GM12801 (cell line): ENCODE results near the gene PBX4.

Experiments
- CTCF ChIP-seq: IDR thresholded peaks from one replicate; pipeline ENCODE4 v1.5.1; 2011; ENCODE audit warnings: control low read depth; ENCODE audit not compliant: insufficient read length; ENCODE audit errors: extremely low read depth

The PBX4 gene

GRCh38 chr19:19546751-19547162, 71.7 kb downstream of the PBX4 start:
- no peak for TF ChIP-seq CTCF

DNA sequence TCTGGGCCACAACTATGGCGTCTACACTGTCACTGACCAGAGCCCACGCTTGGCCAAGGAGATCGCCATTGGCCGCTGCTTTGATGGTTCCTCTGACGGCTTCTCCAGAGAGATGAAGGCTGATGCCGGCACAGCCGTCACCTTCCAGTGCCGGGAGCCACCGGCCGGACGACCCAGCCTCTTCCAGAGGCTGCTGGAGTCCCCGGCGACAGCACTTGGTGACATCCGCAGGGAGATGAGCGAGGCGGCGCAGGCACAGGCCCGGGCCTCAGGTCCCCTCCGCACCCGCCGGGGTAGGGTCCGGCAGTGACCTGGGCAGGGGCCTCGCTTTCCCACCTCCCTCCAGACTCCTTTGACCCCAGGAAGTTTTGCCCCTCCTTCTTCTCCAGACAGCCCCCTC, 72.8 kb downstream of the PBX4 start:
- no peak for TF ChIP-seq CTCF

- no peak for TF ChIP-seq CTCF
These were observed 73.4 kb downstream of the PBX4 start for GRCh38 chr19:19544954-19545591.

DNA sequence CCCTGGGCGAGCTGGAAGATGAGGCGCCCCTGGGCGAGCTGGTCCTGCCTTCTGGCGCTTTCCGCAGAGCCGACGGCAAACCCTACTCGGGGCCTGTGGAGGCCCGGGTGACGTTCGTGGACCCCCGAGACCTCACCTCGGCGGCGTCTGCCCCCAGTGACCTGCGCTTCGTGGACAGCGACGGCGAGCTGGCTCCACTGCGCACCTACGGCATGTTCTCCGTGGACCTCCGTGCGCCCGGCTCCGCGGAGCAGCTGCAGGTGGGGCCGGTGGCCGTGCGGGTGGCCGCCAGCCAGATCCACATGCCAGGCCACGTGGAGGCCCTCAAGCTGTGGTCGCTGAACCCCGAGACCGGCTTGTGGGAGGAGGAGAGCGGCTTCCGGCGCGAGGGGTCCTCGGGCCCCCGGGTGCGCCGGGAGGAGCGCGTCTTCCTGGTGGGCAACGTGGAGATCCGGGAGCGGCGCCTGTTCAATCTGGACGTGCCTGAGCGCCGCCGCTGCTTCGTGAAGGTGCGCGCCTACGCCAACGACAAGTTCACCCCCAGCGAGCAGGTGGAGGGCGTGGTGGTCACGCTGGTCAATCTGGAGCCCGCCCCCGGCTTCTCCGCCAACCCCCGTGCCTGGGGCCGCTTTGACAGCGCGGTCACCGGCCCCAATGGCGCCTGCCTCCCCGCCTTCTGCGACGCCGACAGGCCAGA, 74.1 kb downstream of the PBX4 start:
- no peak for TF ChIP-seq CTCF

DNA sequence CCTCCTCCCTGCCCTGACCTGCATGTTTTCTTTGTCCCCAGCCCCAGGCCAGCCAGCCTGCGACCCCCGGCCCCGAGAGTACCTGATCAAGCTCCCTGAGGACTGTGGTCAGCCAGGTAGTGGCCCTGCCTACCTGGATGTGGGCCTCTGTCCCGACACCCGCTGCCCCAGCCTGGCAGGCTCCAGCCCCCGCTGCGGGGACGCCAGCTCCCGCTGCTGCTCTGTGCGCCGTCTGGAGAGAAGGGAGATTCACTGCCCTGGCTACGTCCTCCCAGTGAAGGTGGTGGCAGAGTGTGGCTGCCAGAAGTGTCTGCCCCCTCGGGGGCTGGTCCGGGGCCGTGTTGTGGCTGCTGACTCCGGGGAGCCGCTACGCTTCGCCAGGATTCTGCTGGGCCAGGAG, 74.8 kb downstream of the PBX4 start:
- no peak for TF ChIP-seq CTCF

DNA sequence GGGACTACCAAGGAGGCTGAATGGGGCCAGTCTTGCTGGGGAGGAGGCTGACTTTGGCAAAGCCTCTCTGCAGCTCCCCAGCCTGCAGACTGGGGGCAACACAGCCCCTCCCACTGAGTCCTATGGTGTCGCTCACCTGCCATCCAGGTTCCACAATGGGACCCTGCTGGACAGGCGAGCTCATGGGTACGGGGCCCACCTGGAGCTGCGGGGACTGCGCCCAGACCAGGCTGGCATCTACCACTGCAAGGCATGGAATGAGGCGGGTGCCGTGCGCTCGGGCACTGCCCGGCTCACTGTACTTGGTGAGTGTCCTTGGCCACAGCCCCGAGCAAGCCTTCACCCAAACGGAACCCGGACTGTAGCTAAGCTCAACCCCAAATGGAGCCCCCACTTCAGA, 75.4 kb downstream of the PBX4 start:
- TF ChIP-seq CTCF, result no peak

DNA sequence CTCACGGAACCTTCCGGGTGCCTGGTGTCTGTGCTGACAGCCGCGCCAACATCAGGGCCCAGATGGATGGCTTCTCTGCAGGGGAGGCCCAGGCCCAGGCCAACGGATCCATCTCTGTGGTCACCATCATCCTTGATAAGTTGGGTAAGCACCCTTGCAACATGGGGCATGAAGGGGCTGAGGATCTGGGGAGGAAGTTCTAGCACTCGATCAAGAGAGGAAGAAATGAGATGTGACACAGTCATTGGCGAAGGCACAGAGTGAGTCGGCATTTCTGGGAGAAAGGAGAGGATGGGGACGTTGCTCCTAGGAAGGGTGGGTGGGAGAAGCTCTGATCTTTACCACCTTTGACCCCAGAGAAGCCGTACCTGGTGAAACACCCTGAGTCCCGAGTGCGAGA, 76.0 kb downstream of the PBX4 start:
- TF ChIP-seq CTCF, result no peak

DNA sequence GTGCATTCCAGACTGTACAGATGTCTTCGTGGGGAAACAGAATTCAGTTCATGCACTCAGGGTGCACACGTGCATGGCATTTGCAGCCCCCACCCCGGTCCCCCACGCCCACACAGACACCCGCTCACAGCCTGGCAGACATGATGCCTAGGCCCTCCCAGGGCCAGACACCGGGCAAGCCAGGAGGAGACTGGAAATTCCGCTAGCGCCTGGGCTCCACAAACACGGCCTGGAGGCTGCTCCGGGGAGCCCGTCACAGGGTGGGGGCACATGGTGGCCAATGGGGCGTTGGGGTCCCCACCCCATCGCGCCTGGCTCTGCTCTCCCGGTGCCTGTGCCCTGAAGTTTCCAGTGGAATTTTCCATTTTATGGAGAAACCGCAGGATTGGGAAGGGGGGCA, 76.9 kb downstream of the PBX4 start:
- no peak for TF ChIP-seq CTCF
